ENCODE results near the gene RNF167.

GRCh38 chr17:4973256-4974114 is 33.4 kb downstream of the RNF167 start:
- TF ChIP-seq, protein P1, sequence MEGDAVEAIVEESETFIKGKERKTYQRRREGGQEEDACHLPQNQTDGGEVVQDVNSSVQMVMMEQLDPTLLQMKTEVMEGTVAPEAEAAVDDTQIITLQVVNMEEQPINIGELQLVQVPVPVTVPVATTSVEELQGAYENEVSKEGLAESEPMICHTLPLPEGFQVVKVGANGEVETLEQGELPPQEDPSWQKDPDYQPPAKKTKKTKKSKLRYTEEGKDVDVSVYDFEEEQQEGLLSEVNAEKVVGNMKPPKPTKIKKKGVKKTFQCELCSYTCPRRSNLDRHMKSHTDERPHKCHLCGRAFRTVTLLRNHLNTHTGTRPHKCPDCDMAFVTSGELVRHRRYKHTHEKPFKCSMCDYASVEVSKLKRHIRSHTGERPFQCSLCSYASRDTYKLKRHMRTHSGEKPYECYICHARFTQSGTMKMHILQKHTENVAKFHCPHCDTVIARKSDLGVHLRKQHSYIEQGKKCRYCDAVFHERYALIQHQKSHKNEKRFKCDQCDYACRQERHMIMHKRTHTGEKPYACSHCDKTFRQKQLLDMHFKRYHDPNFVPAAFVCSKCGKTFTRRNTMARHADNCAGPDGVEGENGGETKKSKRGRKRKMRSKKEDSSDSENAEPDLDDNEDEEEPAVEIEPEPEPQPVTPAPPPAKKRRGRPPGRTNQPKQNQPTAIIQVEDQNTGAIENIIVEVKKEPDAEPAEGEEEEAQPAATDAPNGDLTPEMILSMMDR (IDR thresholded peaks at IDR 0.05; ENCODE audit: poor library complexity): no peak
- TF ChIP-seq EZH2 (IDR thresholded peaks at IDR 0.05; ENCODE audit: borderline replicate concordance) (no peak), EZH2phosphoT487 (IDR thresholded peaks at IDR 0.05; ENCODE audit: low read depth, severe bottlenecking, unreplicated experiment) (no peak)
